Spleen (tissue), 7 donors: ENCODE results near the gene C5orf15.

ENCODE experiments used
- CTCF ChIP-seq, 11 experiments: fragments of 200-600 bp in 7 of 11; fragments of 450-650 bp in 4 of 11; sonication (generic) in 4 of 11; IDR thresholded peaks in 8 of 11; conservative IDR thresholded peaks in 3 of 11; 1 replicate in 7 of 11; 2 replicates in 4 of 11; pipeline versions ENCODE4 v1.4.0 to v1.8.0; 2016 to 2021; ENCODE audit warnings: antibody characterized with exemption in 11 of 11, inconsistent platforms in 4 of 11, mild to moderate bottlenecking in 1 of 11
- POLR2A ChIP-seq, 3 donors: fragments of 450-650 bp; IDR thresholded peaks; one replicate each; pipeline ENCODE4 v1.5.1; 2017; ENCODE audit warnings: antibody characterized with exemption in 3 of 3, mild to moderate bottlenecking in 1 of 3
- POLR2AphosphoS5 ChIP-seq, 3 donors: sonication (generic); formaldehyde crosslinking; IDR thresholded peaks; one replicate each; pipeline ENCODE4 v1.5.1; 2017; ENCODE audit warnings: antibody characterized with exemption in 3 of 3
- donor health status: DM: no; HTN: no; CAD: no; lungs with moderate emphysema.
- donor health status: DM: no; HTN: no; CAD: no.
- donor health status: DM: no; HTN: no; CAD: no.

DNA sequence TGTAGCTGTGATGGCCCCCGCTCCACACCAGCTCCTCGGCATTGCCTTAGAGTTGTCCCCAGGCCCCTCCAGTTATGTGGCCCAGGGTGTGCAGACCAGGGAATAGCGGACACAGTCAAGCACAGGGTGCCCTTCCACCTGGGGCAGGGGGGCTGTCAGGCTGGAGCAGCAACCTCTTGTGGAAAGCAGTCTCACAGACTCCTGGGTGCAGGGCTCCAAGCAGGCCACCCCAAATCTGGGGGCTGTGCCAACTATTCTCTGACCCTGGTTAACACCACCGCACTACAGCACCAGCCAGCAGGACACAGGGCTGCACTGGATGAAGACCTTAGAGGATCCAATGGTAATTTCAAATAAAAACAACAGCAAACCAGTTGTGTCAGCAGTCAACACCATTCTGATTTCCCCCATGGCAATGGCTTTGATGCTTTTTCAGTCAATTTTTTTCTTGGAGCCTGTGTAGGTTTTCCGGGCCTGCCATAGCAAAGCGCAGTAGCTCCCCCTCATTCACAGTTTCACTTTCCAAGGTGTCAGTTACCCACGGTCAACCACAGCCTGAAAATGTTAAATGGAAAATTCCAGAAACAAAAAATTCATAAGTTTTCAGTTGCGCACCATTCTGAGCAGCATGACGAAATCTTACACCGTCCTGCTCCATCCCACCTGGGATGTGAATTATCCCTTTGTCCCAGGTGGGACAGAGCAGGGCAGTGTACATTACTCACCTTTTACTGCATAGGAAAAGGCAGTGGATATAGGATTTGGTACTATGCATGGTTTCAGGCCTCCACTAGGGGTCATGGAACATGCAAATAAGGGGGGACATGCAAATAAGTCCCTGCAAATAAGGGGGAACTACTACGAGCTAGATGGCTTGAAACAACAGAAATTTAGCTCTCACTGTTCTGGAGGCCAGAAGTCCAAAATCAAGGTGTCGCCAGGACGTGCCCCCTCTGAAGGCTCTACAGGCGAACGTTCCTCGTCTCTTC lies 49.0 kb downstream of the C5orf15 start:
- TF ChIP-seq CTCF (IDR thresholded peaks at IDR 0.05 in 8 of 11, conservative IDR thresholded peaks at IDR 0.05 in 3 of 11): no peak
- no peak for TF ChIP-seq POLR2AphosphoS5 (IDR thresholded peaks at IDR 0.05)
- no peak for TF ChIP-seq POLR2A (IDR thresholded peaks at IDR 0.05)
